HepG2 (cell line): ENCODE measurements around the gene AJM1. TPM values are rescaled to one million over a fixed set of nuclear protein-coding genes. Genes with fewer than 3 reads are reported as not detected.

Experiments used
- ATM ChIP-seq: fragments of 450-650 bp; IDR thresholded peaks from 2 replicates; pipeline ENCODE4 v1.7.1; 2017; ENCODE audit warnings: mild to moderate bottlenecking, borderline replicate concordance
- BRD4 ChIP-seq: sonication (generic); formaldehyde crosslinking; IDR thresholded peaks from 2 replicates; pipeline ENCODE4 v1.4.0; 2020; ENCODE audit warnings: missing genetic modification reagents
- HNRNPLL ChIP-seq: fragments of 200-400 bp; formaldehyde crosslinking; IDR thresholded peaks from 2 replicates; pipeline ENCODE4 v1.6.1; 2017; ENCODE audit warnings: mild to moderate bottlenecking, low read depth, low read length; ENCODE audit not compliant: poor library complexity, severe bottlenecking
- IKZF1 ChIP-seq: fragments of 450-650 bp; IDR thresholded peaks from 2 replicates; pipeline ENCODE4 v1.7.1; 2016
- PRDM4 ChIP-seq: sonication (generic); formaldehyde crosslinking; IDR thresholded peaks from 2 replicates; pipeline ENCODE4 v1.9.0; 2021; ENCODE audit warnings: missing genetic modification reagents, borderline replicate concordance
- RBFOX2 ChIP-seq: fragments of 200-400 bp; formaldehyde crosslinking; IDR thresholded peaks from 2 replicates; pipeline ENCODE4 v1.6.1; 2017; ENCODE audit warnings: low read depth, mild to moderate bottlenecking, low read length
- TAF15 ChIP-seq: fragments of 200-400 bp; formaldehyde crosslinking; IDR thresholded peaks from one replicate; pipeline ENCODE4 v1.6.1; 2018; ENCODE audit warnings: mild to moderate bottlenecking, low read depth, low read length; ENCODE audit not compliant: poor library complexity, severe bottlenecking
- TEF ChIP-seq: sonication (generic); formaldehyde crosslinking; IDR thresholded peaks from 2 replicates; pipeline ENCODE4 v1.5.0; 2020; ENCODE audit warnings: missing genetic modification reagents
- U2AF2 ChIP-seq: fragments of 200-400 bp; formaldehyde crosslinking; IDR thresholded peaks from 2 replicates; pipeline ENCODE4 v1.6.1; 2017; ENCODE audit warnings: low read depth, mild to moderate bottlenecking, low read length
- ZFP36 ChIP-seq: fragments of 150-350 bp; IDR thresholded peaks from 2 replicates; pipeline ENCODE4 v1.6.1; 2018; ENCODE audit warnings: borderline replicate concordance, low read length, low read depth; ENCODE audit not compliant: partially characterized antibody
- ZNF138 ChIP-seq: sonication (generic); formaldehyde crosslinking; IDR thresholded peaks from 2 replicates; pipeline ENCODE4 v1.5.0; 2020; ENCODE audit warnings: mild to moderate bottlenecking, low read depth, missing genetic modification reagents
- ZNF256 ChIP-seq: sonication (generic); formaldehyde crosslinking; conservative IDR thresholded peaks from 2 replicates; pipeline ENCODE4 v1.4.0; 2020; ENCODE audit warnings: missing genetic modification reagents
- ZNF570 ChIP-seq: sonication (generic); formaldehyde crosslinking; IDR thresholded peaks from 2 replicates; pipeline ENCODE4 v1.4.0; 2020; ENCODE audit warnings: mild to moderate bottlenecking, missing genetic modification reagents, borderline replicate concordance
- ZSCAN22 ChIP-seq: sonication (generic); formaldehyde crosslinking; IDR thresholded peaks from 2 replicates; pipeline ENCODE4 v1.4.0; 2020; ENCODE audit warnings: mild to moderate bottlenecking, missing genetic modification reagents
- ZSCAN29 ChIP-seq: sonication (generic); formaldehyde crosslinking; conservative IDR thresholded peaks from 2 replicates; pipeline ENCODE4 v1.4.0; 2020; ENCODE audit warnings: mild to moderate bottlenecking, missing genetic modification reagents
- polyA plus RNA-seq, 8 experiments: library from polyadenylated mRNA; depleted of rRNA in 3 of 8; stranded (reverse) in 7 of 8; unstranded in 1 of 8; fragments of >200 nt; fragmentation: Illumina TruSeq in 4 of 8; extraction: Trizol in 4 of 8; gene quantifications; 2 replicates each; pipeline versions ENCODE4 v1.2.1 to v1.2.3, GENCODE V29; 2011 to 2016; ENCODE audit warnings: low read depth in 4 of 8, missing spikeins in 1 of 8, mixed read lengths in 1 of 8; ENCODE audit not compliant: insufficient read depth in 1 of 8
- total RNA-seq, 5 experiments: library from RNA; depleted of rRNA; stranded (reverse); fragments of >200 nt; fragmentation: Illumina TruSeq; extraction: Trizol; gene quantifications; 2 replicates each; pipeline ENCODE4 v1.2.3, GENCODE V29; 2016; ENCODE audit warnings: low read depth in 1 of 5
- TF ChIP-seq, protein P1 (sequence below): sonication (generic); formaldehyde crosslinking; IDR thresholded peaks from 2 replicates; pipeline ENCODE4 v1.4.0; 2020; ENCODE audit warnings: missing genetic modification reagents, borderline replicate concordance
- TF ChIP-seq, protein P2 (sequence below): sonication (generic); formaldehyde crosslinking; IDR thresholded peaks from 2 replicates; pipeline ENCODE4 v1.4.0; 2020; ENCODE audit warnings: missing genetic modification reagents, borderline replicate concordance

AJM1 gene
- total and polyA plus RNA-seq, 2 of the 13 experiments (the other 11 are each of a cell fraction or from before 2014, with no cell fraction given): 1.1 to 1.2 TPM

DNA sequence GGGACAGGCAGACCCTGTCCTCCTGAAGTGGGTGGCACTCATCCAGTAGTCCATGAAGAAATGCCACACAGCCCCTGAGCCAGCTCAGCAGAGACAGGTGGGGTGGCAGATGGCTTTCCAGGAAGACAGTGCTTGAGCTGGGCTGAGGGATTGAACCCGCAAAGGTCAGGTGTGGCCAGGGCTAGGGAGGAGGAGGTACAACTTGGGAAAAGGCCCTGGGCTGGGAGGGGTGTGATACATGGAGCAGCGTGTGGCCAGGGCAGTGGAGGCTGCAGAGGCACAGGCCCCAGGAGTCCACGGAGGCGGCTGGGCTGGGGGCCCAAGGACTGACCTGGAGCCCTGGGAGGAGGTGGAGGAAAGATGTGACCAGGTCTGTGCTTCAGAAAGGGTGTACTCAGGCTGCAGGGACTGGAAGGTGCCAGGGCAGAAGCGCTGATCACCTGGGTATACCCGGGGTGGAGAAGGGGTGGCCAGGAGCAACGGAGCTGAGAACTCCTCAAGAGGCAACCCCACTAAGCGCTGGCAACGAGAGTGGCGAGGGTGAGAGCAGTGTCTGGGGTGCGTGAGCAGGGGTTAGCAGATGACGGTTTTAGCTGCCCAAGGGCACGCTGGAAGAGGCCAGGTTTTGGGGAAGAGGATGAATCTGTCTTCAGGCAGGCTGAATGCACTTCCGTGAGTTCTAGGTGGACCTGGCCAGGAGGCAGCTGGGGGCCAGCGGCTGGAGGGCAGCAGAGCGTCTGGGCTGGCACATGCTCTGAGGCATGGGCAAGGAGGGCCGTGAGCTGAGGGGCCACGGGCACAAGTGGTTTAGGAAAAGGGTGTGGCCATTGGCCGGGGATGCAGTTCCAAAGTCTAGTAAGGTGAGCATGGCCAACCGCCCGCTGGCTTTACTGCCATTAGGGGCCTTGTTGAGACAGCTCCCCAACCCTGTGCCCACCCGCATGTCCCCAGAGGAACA, 38.4 kb upstream of the AJM1 start (continued):
- TF ChIP-seq, protein P1, sequence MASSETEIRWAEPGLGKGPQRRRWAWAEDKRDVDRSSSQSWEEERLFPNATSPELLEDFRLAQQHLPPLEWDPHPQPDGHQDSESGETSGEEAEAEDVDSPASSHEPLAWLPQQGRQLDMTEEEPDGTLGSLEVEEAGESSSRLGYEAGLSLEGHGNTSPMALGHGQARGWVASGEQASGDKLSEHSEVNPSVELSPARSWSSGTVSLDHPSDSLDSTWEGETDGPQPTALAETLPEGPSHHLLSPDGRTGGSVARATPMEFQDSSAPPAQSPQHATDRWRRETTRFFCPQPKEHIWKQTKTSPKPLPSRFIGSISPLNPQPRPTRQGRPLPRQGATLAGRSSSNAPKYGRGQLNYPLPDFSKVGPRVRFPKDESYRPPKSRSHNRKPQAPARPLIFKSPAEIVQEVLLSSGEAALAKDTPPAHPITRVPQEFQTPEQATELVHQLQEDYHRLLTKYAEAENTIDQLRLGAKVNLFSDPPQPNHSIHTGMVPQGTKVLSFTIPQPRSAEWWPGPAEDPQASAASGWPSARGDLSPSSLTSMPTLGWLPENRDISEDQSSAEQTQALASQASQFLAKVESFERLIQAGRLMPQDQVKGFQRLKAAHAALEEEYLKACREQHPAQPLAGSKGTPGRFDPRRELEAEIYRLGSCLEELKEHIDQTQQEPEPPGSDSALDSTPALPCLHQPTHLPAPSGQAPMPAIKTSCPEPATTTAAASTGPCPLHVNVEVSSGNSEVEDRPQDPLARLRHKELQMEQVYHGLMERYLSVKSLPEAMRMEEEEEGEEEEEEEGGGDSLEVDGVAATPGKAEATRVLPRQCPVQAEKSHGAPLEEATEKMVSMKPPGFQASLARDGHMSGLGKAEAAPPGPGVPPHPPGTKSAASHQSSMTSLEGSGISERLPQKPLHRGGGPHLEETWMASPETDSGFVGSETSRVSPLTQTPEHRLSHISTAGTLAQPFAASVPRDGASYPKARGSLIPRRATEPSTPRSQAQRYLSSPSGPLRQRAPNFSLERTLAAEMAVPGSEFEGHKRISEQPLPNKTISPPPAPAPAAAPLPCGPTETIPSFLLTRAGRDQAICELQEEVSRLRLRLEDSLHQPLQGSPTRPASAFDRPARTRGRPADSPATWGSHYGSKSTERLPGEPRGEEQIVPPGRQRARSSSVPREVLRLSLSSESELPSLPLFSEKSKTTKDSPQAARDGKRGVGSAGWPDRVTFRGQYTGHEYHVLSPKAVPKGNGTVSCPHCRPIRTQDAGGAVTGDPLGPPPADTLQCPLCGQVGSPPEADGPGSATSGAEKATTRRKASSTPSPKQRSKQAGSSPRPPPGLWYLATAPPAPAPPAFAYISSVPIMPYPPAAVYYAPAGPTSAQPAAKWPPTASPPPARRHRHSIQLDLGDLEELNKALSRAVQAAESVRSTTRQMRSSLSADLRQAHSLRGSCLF (CRISPR knock-in tag): no peak
- TF ChIP-seq ZFP36 (no peak), ZSCAN22 (CRISPR knock-in tag) (no peak), PRDM4 (CRISPR knock-in tag) (no peak), RBFOX2 (peak; percentile 74), BRD4 (CRISPR knock-in tag) (no peak), ATM (no peak), U2AF2 (no peak), ZNF570 (CRISPR knock-in tag) (no peak), IKZF1 (no peak), HNRNPLL (peak; percentile 7), ZSCAN29 (CRISPR knock-in tag) (no peak), ZNF256 (no peak), ZNF138 (CRISPR knock-in tag) (no peak), TEF (CRISPR knock-in tag) (no peak), TAF15 (peak; percentile 11)
- TF ChIP-seq, protein P2, sequence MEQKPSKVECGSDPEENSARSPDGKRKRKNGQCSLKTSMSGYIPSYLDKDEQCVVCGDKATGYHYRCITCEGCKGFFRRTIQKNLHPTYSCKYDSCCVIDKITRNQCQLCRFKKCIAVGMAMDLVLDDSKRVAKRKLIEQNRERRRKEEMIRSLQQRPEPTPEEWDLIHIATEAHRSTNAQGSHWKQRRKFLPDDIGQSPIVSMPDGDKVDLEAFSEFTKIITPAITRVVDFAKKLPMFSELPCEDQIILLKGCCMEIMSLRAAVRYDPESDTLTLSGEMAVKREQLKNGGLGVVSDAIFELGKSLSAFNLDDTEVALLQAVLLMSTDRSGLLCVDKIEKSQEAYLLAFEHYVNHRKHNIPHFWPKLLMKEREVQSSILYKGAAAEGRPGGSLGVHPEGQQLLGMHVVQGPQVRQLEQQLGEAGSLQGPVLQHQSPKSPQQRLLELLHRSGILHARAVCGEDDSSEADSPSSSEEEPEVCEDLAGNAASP (CRISPR knock-in tag): no peak
